Lower leg skin (tissue), 4 donors: Measurements from ENCODE around the gene EYA3. TPM values are rescaled to one million over a fixed set of nuclear protein-coding genes. Genes with fewer than 3 reads are reported as not detected.

ENCODE experiments used
- DNase-seq, 2 donors: peaks; one replicate each; pipeline ENCODE4 v3.0.0-alpha.2; 2019; ENCODE audit warnings: low spot score in 2 of 2
- H3K4me3 ChIP-seq: fragments of 200-600 bp; sonication (generic); 2 replicates; pipeline ENCODE4 v1.5.1; 2017; ENCODE audit warnings: mild to moderate bottlenecking, low read depth; ENCODE audit not compliant: poor library complexity, severe bottlenecking
- POLR2A ChIP-seq, 2 donors: fragments of 450-650 bp; IDR thresholded peaks; one replicate each; pipeline ENCODE4 v1.6.1; 2016 to 2017; ENCODE audit warnings: antibody characterized with exemption in 2 of 2, mild to moderate bottlenecking in 1 of 2, moderate library complexity in 1 of 2
- whole genome bisulfite sequencing, 2 donors: methylation state at CpG; one replicate each; pipeline ENCODE4 v1.1.5; 2018; 5-methylcytosine and 5-hydroxymethylcytosine counted together
- intact Hi-C: fragments of 100-400 bp; cut with DNase I; formaldehyde crosslinking; loops from one replicate; pipeline ENCODE4 v1.15.0; 2023; ENCODE audit warnings: low total_unique reads
- total RNA-seq, 4 donors: library from RNA; depleted of rRNA; stranded (reverse); fragments of >200 nt; gene quantifications; one replicate each; pipeline ENCODE4 v1.1.0, GENCODE V29; 2016
- TF ChIP-seq, protein P1 (sequence below), 3 donors: fragments of 450-650 bp; IDR thresholded peaks; one replicate each; pipeline ENCODE4 v1.5.1; 2016; ENCODE audit warnings: antibody characterized with exemption in 3 of 3, mild to moderate bottlenecking in 3 of 3, moderate library complexity in 2 of 3

The EYA3 gene, protein sequence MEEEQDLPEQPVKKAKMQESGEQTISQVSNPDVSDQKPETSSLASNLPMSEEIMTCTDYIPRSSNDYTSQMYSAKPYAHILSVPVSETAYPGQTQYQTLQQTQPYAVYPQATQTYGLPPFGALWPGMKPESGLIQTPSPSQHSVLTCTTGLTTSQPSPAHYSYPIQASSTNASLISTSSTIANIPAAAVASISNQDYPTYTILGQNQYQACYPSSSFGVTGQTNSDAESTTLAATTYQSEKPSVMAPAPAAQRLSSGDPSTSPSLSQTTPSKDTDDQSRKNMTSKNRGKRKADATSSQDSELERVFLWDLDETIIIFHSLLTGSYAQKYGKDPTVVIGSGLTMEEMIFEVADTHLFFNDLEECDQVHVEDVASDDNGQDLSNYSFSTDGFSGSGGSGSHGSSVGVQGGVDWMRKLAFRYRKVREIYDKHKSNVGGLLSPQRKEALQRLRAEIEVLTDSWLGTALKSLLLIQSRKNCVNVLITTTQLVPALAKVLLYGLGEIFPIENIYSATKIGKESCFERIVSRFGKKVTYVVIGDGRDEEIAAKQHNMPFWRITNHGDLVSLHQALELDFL
- 10 to 100 TPM; 14.9 to 20.1 (median 17.1) TPM for total RNA-seq

DNA sequence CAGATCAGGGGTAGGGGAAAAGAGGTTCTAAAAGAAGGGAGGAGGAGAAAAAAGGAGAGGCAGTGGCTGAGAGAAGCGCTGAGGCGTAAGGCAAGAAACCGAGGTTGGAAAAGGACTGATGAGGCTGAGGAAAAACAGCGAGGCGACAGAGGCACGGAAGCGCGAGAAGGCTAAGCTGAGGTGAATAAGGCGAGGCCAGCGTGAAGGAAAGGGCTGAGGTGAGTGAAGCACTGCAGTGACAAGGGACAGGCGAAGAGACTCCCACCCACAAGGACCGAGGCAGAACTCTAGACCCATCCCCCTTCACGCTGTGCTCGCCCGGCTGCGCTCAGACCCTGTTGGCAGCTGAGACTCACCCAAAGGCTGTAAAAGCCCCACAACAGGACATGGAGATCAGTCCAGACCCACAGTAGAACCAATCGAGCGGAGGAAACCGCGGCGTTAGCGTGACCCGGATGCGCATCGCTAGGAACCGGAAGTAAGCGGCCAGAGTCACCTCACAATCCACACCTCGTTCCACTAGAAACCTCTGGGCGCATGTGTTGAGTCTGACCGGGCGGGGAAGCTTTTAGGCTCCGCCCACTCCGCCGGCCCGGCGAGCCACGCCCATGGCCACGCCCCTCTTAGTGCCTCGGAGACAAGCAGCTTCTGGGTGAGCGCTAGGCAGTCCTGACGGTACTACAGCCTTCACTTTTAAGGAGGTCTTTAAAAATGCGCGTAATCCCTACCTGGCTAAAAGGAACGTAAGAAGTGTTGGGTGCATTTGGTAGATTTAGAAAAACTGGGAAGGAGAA, at the start of gene EYA3:
EYA3 (minus strand) TSS at position 443 of the 794 bp plus-strand sequence. CDS start 30,584 bp downstream, outside the sequence.
- peak; percentile 98 to 100 for DNase-seq
- intact Hi-C loops: no loop called here
- H3K4me3 ChIP-seq: peak within 1 kb of the TSS; percentile 75

DNA sequence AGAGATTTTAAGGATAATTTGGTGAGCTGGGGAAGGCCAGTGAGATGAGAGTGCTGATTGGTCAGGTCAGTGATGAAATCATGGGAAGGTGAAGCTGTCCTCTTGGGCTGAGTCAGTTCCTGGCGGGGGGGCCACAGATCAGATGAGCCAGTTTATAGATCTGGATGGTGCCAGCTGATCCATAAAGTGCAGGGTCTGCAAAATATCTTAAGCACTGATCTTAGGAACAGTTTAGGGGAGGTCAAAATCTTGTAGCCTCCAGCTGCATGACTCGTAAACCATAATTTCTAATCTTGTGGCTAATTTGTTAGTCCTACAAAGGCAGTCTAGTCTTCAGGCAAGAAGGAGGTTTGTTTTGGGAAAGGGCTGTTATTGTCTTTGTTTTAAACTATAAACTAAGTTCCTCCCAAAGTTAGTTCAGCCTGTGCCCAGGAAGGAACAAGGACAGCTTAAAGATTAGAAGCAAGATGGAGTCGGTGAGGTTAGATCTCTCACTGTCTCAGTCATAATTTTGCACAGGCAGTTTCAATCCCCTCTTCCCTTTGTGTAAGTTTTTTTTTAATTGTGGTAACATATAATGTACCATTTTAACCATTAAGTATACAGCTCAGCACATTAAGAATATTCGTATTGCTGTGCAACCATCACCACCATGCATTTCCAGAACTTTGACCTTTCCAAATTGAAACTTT, 48.7 kb upstream of the EYA3 start:
- intact Hi-C loops: no loop called here
- DNase-seq: no peak
- H3K4me3 ChIP-seq: no peak overlapping the region
- 73 to 83% methylated on average over 4 of the region's 4 CpGs for WGBS, 2 donors
- no peak for TF ChIP-seq POLR2A (IDR thresholded peaks at IDR 0.05)
- TF ChIP-seq, protein P1, sequence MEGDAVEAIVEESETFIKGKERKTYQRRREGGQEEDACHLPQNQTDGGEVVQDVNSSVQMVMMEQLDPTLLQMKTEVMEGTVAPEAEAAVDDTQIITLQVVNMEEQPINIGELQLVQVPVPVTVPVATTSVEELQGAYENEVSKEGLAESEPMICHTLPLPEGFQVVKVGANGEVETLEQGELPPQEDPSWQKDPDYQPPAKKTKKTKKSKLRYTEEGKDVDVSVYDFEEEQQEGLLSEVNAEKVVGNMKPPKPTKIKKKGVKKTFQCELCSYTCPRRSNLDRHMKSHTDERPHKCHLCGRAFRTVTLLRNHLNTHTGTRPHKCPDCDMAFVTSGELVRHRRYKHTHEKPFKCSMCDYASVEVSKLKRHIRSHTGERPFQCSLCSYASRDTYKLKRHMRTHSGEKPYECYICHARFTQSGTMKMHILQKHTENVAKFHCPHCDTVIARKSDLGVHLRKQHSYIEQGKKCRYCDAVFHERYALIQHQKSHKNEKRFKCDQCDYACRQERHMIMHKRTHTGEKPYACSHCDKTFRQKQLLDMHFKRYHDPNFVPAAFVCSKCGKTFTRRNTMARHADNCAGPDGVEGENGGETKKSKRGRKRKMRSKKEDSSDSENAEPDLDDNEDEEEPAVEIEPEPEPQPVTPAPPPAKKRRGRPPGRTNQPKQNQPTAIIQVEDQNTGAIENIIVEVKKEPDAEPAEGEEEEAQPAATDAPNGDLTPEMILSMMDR (IDR thresholded peaks at IDR 0.05): no peak

More for the DNA sequence above, at the start of gene EYA3:
- 0 to 1% methylated on average over 43 to 44 of the region's 44 CpGs for WGBS, 2 donors
- TF ChIP-seq, protein P1 (IDR thresholded peaks at IDR 0.05): no peak

DNA sequence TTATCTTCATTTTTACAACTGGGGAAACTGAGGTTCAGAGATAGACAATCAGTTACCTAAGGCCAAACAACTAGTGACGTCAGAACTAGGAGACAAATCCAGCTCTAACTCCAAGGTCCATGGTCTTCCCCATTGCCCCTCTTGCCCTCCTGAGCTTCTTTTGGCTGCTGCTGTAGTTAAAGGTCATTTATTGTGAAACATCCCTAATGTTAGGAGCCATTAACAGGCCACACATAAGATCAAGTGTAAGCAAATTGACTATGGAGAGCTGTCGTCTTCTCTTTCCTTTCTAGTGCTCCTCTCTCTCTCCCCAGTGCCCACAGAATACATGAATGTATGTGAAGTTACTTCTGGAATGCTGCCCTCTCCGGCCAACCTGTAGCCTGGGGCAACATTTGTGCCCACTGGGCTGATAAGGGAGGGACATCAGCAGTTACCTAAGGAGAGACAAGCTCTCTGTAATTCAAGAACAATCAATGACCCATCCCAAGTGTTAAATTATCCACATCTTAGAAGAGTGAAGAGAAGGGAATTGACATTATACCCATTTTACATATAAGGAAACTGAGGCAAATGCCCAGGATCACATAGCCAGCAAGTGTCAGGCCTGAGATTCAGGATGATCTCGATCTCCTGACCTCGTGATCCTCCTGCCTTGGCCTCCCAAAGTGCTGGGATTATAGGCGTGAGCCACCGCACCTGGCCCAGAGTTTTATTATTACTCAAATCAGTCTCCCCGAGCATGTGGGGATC, 47.9 kb upstream of the EYA3 start:
- no peak overlapping the region for H3K4me3 ChIP-seq
- 75 to 87% methylated on average over 8 of the region's 8 CpGs for WGBS, 2 donors
- no peak for DNase-seq
- no peak for TF ChIP-seq POLR2A (IDR thresholded peaks at IDR 0.05)
- TF ChIP-seq, protein P1 (IDR thresholded peaks at IDR 0.05): no peak
- intact Hi-C loops: no loop called here

DNA sequence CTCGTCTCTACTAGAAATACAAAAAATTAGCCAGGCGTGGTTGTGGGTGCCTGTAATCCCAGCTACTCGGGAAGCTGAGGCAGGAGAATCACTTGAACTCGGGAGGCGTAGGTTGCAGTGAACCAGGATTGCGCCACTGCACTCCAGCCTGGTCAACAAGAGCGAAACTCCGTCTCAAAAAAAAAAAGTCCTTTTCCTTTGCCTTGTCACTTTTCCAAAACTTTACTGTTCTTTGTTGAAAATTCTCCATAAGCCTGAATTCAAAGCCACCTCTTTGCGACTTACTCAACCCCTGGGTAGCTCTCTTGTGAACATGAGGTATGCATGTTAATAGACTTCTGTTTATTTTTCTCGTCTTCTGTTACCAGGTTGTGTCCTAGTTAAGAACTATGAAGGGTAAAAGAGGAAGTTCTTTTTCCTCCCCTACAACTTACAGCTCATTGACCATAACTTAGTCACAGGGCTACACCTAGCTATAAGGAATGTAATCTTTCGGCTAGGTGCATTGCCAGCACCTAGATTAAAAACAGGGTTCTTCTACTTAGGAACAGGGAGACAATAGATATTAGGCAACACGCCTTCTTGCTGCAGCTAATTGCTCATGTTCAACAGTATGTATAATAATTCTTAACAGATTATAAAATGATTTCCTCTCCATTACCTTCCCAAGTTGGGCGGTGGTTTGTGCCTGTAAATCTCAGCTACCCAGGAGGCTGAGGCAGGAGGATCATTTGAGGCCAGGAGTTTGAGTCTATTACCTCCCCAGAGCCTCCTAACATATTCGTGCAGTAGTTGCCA, 47.2 kb upstream of the EYA3 start:
- TF ChIP-seq, protein P1 (IDR thresholded peaks at IDR 0.05): no peak
- TF ChIP-seq POLR2A (IDR thresholded peaks at IDR 0.05): no peak
- no peak for DNase-seq
- intact Hi-C loops: no loop called here
- WGBS, 2 donors: 79 to 86% methylated on average over 14 of the region's 14 CpGs
- H3K4me3 ChIP-seq: no peak overlapping the region
